ENCODE measurements around the gene PDZRN4.
"Not testable (repeated sequence)": the region's sequence is repeated elsewhere in the genome, so short reads cannot be mapped to it uniquely, and the experiment has no call there.

Gene PDZRN4

DNA sequence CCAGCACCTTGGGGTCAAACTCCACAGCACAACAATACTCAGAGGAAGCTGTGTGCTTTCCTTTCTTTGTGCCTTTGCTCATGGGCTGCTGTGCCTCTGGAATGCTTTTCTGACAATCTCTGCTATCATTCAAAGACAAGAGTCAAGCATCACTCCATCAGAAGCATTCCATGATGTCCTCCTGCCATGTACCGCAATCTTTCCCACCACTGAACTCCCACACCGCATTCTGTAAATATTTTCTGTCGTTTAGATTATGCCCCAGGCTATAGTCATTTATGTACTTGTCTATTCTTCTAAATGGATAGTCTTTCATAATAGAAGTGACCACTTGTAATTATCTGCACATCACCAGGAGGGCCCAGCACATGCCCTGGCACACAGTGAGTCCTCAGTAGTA, 327.8 kb downstream of the PDZRN4 start:
- DNase-seq = no peak

DNA sequence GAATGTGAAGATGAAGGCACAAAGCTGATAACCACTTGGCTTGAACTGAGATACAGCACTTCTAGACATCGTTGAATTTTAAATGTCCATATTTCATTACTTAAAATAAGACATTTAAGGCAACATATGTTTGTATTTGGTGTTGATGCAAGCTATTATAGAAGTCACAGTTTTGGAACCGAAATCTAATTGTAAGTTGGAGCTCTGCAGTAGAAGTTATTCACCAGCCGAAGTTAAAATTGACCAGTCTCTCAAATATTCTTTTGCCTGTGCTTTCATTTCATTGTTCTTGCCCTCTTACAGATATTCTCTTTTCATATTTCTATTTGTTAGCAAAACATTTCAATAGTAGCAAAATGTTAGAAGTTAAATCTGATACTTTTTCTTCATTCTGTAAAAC, 332.7 kb downstream of the PDZRN4 start:
- no peak for DNase-seq

DNA sequence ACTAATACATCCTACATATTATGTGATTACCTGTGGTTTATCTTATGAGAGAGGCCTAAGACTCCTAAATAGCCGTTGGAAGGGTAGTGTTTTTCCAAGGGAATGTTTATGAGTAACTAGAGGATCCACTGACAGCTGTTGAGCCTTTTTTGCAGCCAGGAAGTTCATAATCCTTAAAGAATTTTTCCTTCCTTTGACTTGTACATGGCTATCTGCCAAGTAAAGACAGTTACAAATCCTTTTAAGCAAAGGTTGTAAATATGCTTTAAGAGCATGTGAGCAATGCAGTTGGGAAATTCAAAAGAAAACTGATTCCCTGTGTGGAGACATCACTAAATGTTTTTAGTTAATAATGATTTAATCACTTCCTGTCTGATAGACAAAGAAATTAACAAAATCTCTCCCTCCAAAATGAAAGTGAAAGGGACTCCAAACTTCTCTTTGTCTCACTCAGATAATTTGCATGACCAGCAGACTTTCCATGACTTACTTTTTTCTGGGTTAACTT, 333.8 kb downstream of the PDZRN4 start:
- no peak for DNase-seq

DNA sequence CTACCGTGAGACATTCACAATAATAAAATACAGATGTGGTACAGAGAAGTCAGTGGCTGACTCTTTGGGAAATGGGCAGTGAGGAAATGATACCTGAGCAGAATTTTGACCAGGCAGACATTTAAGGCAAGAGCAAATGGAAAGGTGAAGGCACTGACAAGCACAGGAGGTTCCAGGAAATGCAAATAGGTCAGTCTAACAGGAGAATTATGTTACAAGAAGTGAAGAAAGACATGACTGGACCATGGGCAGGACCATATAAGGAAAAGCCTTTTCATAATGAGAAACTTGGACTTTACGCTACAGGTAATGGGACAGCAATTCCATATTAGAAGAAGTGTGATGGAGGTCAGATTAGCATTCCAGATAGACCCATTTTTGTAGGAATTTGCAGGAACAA, 338.9 kb downstream of the PDZRN4 start:
- no peak for DNase-seq

DNA sequence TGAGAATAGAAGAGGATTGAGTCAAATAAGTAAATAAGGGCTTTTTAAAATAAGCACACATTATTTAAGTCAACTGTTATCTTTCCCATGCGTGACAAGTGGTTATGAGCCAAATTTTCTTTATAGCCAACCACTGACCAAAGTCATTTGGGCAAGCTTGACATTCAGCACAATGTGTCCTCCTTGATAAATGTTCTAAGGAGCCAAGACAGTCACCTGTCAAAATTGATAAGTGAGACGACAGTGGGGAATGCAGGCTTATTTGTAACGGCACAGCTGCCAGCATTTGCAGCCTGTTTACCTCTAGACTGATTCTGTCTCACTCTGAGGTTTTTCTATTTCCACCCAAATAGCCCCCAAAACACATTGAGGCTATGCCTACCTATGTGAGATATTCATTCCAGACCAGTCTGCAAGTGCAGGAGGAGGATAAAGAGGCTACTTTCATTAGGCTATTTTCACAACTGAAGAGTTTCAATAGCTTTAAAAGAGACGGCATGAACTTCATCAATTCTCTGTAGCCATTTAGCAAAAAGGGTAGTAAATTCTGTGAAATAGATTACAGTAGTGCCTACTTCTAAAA, 339.5 kb downstream of the PDZRN4 start:
- DNase-seq = no peak

DNA sequence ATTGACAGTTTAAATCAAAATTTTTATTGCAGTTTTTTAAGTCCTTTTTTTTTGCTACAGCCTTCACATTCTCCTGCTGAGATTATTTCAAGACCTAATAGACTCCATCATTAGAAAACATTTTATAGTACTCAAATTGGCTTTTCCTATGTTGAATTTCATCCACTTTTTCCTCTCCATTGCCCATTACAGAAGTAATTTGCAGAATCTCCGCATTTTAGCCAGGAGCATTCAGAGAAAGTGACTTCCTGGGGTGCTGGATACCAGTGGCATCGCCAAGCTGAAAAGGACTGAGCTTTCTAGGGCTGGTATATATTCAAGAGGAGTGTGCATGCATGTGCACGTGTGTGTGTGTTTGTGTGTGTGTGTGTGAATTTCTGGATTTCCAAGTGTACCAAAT, 340.8 kb downstream of the PDZRN4 start:
- DNase-seq = no peak

DNA sequence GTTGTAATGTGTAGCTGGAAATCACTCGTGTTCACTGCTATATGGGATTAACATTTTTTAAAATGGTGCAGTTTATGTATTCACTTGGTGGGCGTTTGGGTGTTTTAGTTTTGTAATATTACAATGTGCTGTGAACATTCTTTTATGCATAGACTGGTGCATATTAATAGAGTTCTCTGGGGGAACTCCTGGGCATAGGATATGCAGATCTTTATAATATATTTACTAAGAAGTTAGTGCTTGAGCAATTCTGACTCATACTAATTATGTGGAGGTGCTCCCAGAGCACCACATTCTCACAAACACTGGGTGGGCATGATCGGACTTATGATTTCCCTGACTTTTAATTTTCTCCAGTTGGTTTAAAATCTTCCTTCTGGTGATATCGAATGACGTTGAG, 342.3 kb downstream of the PDZRN4 start:
- DNase-seq = no peak

DNA sequence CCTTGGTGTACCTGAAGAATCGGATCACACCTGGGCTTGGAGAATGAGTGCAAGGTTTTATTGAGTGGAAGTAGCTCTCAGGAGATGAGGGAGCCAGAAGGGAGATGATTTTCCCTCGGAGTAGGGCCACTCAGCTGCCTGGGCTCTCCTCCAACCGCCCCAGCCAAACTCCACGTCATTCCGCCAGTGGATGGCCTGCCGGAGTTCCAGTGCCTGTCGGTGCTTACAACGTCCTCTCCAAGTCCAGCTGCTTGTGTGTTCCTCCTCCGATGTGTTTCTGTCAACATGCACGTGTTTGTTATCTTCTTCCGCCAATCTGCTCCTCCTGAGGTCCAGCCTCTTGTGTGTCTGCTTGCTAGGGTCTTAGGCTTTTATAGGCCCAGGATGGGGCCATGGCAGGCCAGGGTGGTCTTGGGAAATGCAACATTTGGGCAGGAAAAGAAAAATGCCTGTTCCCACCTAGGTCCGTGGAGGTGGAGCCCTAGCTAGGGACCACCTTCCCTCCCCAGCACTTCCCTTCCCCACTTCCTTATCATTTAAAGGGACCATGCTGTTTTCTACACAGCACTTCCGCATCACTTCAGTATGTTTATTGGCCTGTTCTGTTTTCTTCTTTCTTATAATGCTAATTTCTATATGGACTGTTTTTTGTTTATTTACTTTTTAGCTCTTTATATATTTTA, 343.2 kb downstream of the PDZRN4 start:
- DNase-seq = no peak

DNA sequence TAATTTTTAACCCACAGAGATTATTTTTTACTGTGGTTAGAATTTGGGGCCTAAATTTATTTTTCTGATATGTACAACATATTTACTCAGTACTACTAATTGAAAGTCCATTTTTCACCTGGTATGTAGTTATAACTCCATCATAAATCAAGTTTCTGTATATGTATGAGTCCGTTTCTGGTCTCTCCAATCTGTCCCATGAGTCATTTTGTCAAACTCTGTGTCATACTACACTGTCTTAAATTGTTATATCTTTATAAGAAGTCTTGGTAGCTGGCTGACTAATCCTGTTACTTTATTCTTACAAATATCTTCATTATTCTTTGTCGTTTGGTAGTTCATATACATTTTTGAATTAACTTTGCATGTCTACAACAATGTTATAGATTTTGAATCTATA, 344.0 kb downstream of the PDZRN4 start:
- no peak for DNase-seq

DNA sequence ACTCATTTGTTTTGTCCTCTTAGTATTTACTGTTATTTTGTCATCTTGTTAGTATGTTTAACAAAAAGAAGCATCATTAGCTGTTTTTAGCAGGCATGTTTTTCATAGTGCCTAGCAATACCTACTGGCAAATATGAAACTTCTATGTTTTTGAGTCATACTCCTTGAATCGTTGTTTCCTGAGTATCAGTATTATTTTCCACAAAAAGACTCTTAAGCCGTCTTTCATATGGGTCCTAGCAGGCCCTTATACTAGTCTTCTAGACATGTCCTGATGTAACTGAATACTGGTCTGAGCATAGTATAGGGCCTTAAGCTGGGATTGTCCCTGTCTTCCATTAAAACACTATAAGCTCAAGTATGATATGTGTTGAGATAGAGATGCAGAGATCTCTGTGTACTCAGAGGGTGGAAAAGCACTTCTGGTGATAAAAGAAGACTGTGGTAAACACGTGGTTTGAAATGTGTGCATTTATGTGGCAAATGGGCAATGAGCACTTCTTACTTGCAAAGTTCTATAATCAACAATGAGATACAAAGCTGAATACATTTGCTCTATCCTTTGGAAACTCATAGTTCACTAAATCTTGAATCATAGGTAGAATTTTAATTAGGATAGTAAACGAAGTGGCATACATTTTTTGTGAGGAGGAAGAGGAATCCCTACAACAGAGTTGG, 348.8 kb downstream of the PDZRN4 start:
- DNase-seq = no peak

DNA sequence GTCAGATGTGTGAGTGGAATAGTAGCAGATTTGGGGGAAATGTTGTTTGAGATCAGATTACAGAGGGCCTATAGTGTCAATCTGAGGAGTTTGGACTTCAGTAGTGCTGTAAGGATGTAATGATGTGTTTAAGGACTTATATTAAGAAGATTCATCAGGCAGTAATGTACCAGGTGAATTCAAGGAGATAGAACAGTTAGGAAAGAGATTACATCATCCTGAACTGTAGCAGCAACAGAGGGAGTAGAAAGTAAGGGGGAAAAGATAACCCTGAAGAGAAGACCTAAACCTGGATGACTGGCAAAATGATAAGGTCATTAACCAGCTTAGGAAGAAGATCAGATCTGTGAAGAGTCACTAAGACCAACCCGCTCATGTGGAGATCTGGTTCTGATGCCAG, 349.4 kb downstream of the PDZRN4 start:
- no peak for DNase-seq

DNA sequence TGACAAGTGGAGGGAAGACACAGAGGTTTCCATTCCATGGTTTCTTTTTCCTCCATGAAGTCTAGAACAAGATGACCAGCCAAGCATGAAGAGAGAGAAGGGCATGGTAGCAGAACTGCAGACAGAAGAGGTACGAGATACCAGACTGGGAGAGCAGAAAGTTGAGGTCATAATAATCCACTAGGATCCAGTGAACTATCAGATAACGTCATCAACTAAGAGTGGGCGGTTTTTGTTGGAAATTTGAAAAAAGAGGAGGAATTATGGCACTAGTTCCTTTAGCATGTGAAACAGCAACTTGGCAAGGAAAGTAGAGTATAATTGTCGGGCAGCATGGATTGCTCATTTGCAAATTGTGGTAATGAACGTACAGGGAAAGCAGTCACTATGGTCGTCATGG, 357.6 kb downstream of the PDZRN4 start:
- no peak for DNase-seq

DNA sequence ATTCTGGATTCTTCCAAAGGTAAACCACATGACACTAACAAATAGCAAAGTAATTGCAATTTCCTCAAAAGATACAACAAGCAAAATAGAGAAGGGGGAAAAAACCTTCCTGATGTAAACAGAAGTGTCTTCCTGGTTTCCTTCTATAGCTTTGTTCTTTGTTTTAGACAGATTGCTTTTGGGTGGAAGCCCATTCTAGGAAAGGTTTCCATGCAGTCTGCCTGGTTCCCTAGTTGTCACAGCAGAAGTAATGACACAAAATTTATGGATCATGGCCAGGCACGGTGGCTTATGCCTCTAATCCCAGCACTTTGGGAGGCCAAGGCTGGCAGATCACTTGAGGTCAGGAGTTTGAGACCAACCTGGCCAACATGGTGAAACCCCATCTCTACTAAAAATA, 359.0 kb downstream of the PDZRN4 start:
- not testable (repeated sequence) for DNase-seq

DNA sequence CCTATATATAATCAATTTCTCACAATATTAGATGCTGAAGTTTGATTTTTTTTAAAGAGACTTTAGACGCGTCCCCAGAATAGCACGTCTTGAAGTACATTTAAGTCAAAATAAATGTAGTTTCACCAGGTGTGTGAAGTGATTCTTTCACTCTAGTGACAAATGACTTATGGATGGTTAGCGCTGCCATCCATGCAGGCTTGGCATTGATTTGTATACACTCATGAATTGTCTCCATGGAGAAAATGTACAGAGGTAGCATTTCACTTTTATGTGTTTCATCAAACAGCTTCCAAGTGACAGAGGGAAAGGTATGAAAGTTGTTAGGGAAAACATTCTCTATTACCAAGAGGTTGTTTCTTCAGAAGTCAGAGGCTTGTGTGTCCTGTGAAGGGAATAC, 360.8 kb downstream of the PDZRN4 start:
- DNase-seq = no peak

DNA sequence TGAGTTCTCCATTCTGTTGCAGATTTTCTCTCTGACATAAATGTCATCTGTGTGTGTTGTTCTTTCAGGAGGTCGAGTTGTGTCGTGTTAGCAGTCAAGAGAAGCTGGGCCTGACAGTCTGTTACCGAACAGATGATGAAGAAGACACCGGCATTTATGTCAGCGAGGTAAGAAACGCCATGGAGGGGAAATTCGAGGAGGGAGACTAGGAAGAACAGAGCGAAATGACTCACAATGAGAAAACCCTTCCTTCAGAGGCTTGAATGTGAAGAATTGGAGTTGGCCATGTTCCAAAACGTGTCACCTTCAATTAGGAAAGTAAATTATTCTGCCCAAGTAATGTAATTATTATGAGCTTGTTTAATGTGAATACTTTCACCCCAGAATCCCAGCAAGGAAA, 364.5 kb downstream of the PDZRN4 start:
- DNase-seq = no peak

DNA sequence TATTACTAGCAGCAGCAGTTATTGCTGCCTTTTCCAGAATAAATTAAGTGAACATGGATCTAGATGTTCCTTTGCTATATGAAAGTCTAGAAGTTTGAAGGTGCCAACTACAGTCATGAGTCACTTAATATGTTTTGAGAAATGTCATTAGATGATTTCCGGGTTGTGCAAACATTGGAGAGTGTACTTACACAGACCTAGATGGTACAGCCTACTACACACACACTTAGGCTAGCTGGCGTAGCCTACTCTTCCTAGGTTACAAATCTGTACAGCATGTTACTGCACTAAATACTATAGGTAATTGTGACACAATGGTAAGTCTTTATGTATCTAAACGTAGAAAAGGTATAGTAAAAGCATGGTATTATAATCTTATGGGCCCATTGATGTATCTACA, 368.1 kb downstream of the PDZRN4 start:
- no peak for DNase-seq

DNA sequence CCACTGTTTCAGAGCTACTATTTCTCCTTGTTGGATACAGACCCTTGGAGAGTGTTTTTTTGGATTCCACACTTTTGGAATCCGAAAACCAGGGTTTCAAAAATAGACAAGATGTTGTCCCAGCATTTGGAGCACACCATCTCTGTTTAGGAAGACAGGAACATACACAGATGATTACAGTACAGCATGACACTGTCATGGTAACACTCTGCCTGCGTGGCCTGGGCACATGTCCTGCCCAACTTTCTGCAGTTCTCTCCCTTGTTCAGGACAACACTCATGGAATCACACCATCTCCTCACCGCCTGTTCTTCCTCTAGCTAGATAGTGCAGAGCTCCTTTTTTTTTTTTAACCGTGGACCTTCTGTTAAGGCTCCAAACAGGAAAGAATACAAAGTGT, 369.2 kb downstream of the PDZRN4 start:
- DNase-seq = no peak

DNA sequence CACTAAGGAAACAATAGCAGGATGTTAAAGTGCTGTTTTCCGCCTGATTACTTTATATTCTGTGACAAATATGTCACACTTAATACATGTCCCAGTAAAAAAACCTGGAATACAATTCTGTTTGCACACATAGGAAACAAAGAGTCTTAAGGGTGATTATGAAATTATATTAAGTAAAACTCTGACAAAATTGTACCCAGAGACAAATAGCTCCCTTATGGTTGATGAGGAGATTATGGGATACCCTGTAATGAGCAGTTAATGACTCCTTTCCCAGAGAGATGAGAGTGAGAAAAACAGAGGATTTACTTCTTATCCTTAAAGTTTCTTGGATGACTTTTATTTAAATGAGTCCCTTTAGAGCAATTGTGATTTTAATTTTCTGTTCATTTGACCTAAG, 370.6 kb downstream of the PDZRN4 start:
- DNase-seq = no peak

DNA sequence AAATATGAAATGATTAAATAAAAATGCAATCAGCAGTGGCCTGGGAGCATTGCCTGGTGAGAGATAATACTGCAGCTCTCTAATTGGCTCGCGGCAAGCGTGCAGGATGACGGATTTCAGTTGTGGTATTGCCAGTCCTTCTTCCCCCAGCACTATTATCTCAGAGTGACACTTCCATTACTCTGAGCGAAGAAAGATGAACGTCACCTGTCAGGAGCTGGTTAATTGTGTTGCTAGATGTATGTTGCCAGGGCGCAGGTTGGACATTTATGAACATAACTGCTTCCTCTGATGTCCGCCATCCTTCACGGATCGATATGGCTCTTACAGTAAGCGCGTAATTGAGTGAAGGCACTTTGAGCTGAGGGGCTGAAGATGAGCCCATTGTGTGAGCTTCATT, 374.9 kb downstream of the PDZRN4 start:
- DNase-seq = no peak

DNA sequence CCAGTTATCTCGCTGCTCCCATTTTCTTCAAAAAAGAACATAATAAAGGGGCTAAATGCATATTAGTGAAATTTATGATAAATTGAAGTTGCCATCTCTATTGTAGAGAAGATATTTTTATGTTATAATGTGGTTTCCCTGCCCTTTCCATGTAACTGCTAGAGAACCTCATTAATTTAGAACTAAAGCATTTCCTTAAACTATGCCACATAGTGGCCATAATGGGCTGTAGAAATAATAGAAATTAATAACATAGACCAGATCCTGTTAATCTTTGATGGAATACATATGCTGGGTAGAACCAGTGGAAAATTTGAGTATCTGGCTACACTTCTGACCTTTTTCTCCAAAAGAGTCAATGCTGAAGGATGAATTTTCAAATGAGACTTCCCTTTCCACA, 376.7 kb downstream of the PDZRN4 start:
- no peak for DNase-seq

DNA sequence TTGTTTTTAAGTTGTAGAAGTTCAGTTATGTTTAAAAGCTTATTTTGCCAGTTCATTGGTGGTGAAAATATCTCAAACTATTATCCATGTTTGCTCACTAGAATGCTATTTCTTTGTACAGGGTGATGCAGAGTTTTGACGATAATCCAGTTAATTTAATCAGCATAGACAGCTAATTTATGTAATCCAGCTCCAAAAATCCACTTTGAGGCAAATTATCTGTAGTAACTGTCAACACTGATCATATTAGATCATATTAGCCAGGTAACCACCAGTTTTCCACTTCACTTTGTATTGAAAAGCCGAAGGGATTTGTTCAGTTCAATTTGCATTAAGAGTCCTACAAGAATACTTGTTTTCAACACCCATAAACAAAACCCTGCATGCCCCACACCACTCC, 378.6 kb downstream of the PDZRN4 start:
- DNase-seq = no peak

DNA sequence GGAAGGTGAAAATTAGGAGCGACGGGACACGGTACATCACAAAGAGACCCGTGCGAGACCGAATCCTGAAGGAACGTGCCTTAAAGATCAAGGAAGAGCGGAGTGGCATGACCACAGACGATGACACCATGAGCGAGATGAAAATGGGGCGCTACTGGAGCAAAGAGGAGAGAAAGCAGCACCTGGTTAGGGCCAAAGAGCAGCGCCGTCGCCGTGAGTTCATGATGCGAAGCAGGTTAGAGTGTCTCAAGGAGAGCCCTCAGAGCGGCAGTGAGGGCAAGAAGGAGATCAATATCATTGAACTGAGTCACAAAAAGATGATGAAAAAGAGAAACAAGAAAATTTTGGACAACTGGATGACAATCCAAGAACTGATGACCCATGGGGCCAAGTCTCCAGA, 385.3 kb downstream of the PDZRN4 start:
- DNase-seq = no peak

DNA sequence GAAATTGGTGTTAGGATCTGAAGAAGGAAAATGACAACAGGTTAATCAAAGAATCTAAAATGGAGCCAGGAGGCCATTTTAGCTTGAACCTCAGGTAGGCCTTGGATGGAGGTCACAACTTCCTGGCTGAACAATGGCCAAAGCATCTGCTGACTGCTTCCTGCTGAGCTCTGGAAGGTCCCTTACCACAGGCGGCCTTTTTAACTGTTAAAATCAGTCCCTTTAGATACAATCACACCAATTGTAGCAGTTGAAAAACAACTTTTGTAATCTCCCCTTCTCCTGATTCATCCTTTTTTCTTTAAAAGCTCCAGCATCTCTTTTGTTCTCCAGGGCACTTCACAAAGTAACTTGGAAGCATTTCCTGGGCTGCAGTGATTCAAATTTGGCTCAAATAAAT, 388.8 kb downstream of the PDZRN4 start:
- DNase-seq = no peak

DNA sequence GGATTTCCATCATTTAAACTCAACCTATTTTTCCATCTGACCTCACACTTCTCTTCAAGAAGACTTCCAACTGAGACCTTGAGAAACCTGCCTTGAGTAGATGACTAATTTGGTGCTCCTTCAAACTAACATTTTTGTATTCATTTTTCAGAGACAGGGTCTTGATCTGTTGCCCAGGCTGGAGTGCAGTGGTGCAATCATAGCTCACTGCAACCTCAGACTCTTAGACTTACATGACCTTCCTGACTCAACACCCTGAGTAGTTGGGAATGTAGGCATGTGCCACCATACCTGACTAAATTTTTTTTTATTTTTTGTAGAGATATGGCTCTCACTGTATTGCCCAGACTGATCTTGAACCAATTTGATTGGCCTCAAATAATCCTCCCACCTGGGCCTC, 389.9 kb downstream of the PDZRN4 start:
- DNase-seq = no peak

DNA sequence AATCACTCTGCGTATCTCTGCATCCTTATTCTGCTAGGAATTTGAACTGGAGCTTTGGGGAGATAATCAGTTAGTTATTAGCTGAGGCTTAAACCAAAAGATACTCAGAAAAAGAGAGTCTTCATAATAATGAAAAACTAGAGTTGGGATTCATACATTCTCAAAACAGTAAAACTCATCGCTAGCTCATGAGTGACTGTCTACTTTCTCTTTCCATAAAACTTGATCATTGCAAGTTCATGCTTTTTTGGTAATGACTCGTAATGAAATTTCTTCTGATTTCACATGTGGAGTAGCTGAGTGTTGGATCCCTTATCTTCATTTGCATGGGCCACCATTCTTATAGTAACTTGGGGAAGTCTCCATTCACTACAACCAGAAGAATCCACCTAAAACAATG, 397.7 kb downstream of the PDZRN4 start:
- DNase-seq = no peak
